GM04504 (cell line): ENCODE results near the gene RAB3A.
"Not testable (repeated sequence)": the region's sequence is repeated elsewhere in the genome, so short reads cannot be mapped to it uniquely, and the experiment has no call there.

ENCODE experiments used
- DNase-seq: peaks from one replicate; pipeline ENCODE4 v3.0.0-alpha.2; 2012; ENCODE audit warnings: low read depth

The RAB3A gene

GRCh38 chr19:18223860-18224524 is 20.1 kb upstream of the RAB3A start:
- DNase-seq, result no peak

GRCh38 chr19:18221815-18222725 is 18.2 kb upstream of the RAB3A start:
- DNase-seq, result no peak

GRCh38 chr19:18220632-18221275 is 16.9 kb upstream of the RAB3A start:
- no peak for DNase-seq

- no peak for DNase-seq
Observed at GRCh38 chr19:18219911-18220631, 16.2 kb upstream of the RAB3A start.

- DNase-seq, result no peak
Observed at GRCh38 chr19:18218600-18218999, 14.8 kb upstream of the RAB3A start.

- no peak for DNase-seq
Observed at GRCh38 chr19:18218159-18218558, 14.3 kb upstream of the RAB3A start.

- DNase-seq, result no peak
Observed at GRCh38 chr19:18216789-18217188, 12.9 kb upstream of the RAB3A start.

GRCh38 chr19:18214779-18215433 is 11.1 kb upstream of the RAB3A start:
- DNase-seq, result no peak

GRCh38 chr19:18211683-18212082 is 7.8 kb upstream of the RAB3A start:
- no peak for DNase-seq

- not testable (repeated sequence) for DNase-seq
Observed at GRCh38 chr19:18209912-18210311, 6.1 kb upstream of the RAB3A start.

- DNase-seq, result peak; percentile 66
Observed at GRCh38 chr19:18208098-18208951, 4.5 kb upstream of the RAB3A start.

- no peak for DNase-seq
Observed at GRCh38 chr19:18206018-18206417, 2.2 kb upstream of the RAB3A start.

- peak; percentile 50 for DNase-seq
Observed at GRCh38 chr19:18205200-18205892, 1.5 kb upstream of the RAB3A start.

- DNase-seq, result no peak
Observed at GRCh38 chr19:18204394-18205199, 755 bp upstream of the RAB3A start.

GRCh38 chr19:18203408-18203862 is 407 bp downstream of the RAB3A start:
- no peak for DNase-seq

GRCh38 chr19:18202778-18203407 is 949 bp downstream of the RAB3A start:
- DNase-seq, result no peak

GRCh38 chr19:18202397-18202777 is 1.5 kb downstream of the RAB3A start:
- no peak for DNase-seq

GRCh38 chr19:18198374-18198773 is 5.5 kb downstream of the RAB3A start:
- no peak for DNase-seq

- no peak for DNase-seq
Observed at GRCh38 chr19:18197941-18198340, 5.9 kb downstream of the RAB3A start.
